GM23338 (cell line): ENCODE measurements around the gene IGSF21.

ENCODE experiments used
- CREB1 ChIP-seq: fragments of 250-450 bp; sonication (Bioruptor Pico); IDR thresholded peaks from 2 replicates; pipeline ENCODE4 v1.5.0; 2020; ENCODE audit warnings: low read depth, mild to moderate bottlenecking, moderate library complexity
- CTCF ChIP-seq, 2 experiments: fragments of 200-600 bp in 1 of 2; sonication (generic) in 1 of 2; conservative IDR thresholded peaks; 2 replicates each; pipeline versions ENCODE4 v1.5.1 to v1.6.1; 2016 to 2017; ENCODE audit warnings: antibody characterized with exemption in 2 of 2, low read depth in 2 of 2, mild to moderate bottlenecking in 2 of 2, moderate library complexity in 1 of 2
- ETS1 ChIP-seq: IDR thresholded peaks from 2 replicates; pipeline ENCODE4 v1.6.1; 2016; ENCODE audit warnings: antibody characterized with exemption
- EZH2 ChIP-seq: fragments of 200-600 bp; sonication (generic); IDR thresholded peaks from one replicate; pipeline ENCODE4 v1.8.0; 2017; ENCODE audit warnings: antibody characterized with exemption, mild to moderate bottlenecking, low read depth; ENCODE audit not compliant: unreplicated experiment
- EZH2phosphoT487 ChIP-seq: fragments of 200-600 bp; sonication (generic); IDR thresholded peaks from one replicate; pipeline ENCODE4 v1.8.1; 2018; ENCODE audit warnings: antibody characterized with exemption; ENCODE audit not compliant: unreplicated experiment
- NANOG ChIP-seq: IDR thresholded peaks from 2 replicates; pipeline ENCODE4 v1.6.1; 2016; ENCODE audit warnings: antibody characterized with exemption, borderline replicate concordance
- POLR2AphosphoS5 ChIP-seq: IDR thresholded peaks from 2 replicates; pipeline ENCODE4 v1.6.1; 2016; ENCODE audit warnings: antibody characterized with exemption, low read depth
- REST ChIP-seq: IDR thresholded peaks from one replicate; pipeline ENCODE4 v1.6.1; 2018; ENCODE audit warnings: antibody characterized with exemption; ENCODE audit not compliant: unreplicated experiment
- STAT1 ChIP-seq: IDR thresholded peaks from one replicate; pipeline ENCODE4 v1.6.1; 2016; ENCODE audit warnings: antibody characterized with exemption; ENCODE audit not compliant: unreplicated experiment
- ZNF114 ChIP-seq: fragments of 250-450 bp; sonication (Bioruptor Pico); IDR thresholded peaks from 2 replicates; pipeline ENCODE4 v1.5.0; 2020; ENCODE audit warnings: mild to moderate bottlenecking, moderate library complexity

GRCh38 chr1:18336801-18337200 lies 229.2 kb downstream of the IGSF21 start:
- TF ChIP-seq CTCF (conservative IDR thresholded peaks at IDR 0.05; ENCODE audit: low read depth in 2 of 2) (no peak), CREB1 (CRISPR knock-in tag) (no peak), POLR2AphosphoS5 (no peak), REST (no peak), EZH2 (no peak), EZH2phosphoT487 (no peak), ETS1 (no peak), ZNF114 (CRISPR knock-in tag) (no peak), STAT1 (no peak), NANOG (no peak)
